ENCODE data around the gene RPTOR.
A peak's percentile ranks its signal among the peaks of the same experiment; 100 is the strongest.

The RPTOR gene

GRCh38 chr17:80766290-80766855, 221.7 kb downstream of the RPTOR start:
- DNase-seq (ENCODE audit: low read depth): no peak

- no peak for DNase-seq (ENCODE audit: low read depth)
These were observed 223.8 kb downstream of the RPTOR start for GRCh38 chr17:80768389-80768788.

DNA sequence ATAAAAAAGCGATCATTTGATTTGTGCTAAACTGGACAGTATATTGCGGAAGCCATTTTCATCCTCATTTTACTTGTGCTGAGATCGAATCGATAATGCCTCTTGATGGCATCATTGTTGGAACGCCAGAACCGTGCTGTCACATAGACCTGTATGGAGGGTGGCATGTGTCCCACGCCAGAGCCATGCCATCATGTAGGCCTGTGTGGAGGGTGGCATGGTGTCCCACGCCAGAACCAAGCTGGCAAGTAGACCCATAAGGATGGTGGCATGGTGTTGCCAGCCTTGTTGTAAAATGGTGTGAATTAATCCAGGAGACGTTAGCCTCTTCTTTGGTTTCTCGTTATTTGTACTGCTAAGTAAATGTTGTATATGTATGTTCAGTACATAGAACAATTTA, 224.3 kb downstream of the RPTOR start:
- DNase-seq (ENCODE audit: low read depth): no peak

DNA sequence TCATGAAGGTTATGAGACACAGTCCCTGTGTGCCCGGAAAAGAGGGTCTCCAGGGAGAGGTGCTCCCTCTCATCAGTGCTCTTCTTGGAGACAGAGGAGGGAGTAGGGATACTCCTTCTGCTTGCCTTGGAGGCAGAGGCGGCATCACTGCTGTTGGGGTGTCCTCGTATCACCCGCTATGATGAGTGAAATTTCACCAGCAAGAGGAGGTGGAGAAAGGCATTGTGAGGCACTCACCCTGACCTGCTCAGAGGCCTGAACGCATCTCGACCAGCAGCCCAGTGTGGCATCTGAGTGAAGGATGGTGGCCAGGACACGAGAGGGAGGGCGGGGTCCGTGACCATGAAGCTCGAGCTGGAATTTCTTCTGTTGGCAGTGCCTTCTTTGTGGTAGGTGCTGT, 224.9 kb downstream of the RPTOR start:
- no peak for DNase-seq (ENCODE audit: low read depth)

GRCh38 chr17:80769936-80770625, 225.4 kb downstream of the RPTOR start:
- DNase-seq (ENCODE audit: low read depth): no peak

GRCh38 chr17:80770881-80771611, 226.4 kb downstream of the RPTOR start:
- no peak for DNase-seq (ENCODE audit: low read depth)

DNA sequence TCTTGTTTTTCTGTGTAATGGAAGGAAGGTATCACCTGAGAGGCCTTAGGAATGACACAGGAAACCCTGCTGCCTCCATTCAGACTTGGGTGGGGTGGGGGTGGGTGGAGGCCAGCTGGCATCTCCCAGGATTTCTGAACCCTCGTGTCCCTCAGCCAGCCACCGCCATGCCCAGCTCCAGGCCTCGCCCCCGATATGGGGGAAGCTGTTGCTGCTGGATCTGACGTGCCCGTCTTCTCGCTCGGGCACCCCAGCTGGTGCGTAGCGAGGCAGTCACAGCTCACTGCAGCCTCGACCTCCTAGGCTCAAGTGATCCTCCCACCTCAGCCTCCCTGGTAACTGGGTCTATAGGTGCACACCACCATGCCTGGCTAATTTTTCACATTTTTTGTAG, 227.0 kb downstream of the RPTOR start:
- DNase-seq (ENCODE audit: low read depth): no peak

DNA sequence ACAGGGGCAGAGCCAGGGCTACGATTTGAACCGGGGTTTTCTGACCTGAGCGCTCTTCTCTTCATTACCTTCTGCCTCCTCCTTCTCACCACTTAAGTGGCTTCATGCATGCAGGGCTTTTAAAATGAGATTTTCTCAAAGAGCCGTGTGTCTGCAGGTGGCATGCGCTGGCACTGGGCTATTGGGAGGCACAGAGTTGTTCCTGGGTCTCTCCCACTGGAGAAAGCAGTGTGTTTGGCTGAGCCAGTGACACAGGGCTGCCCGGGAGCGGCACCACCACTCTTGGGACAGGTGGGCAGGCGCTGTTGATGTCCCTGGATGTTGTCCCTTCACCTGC, 228.2 kb downstream of the RPTOR start:
- no peak for DNase-seq (ENCODE audit: low read depth)

DNA sequence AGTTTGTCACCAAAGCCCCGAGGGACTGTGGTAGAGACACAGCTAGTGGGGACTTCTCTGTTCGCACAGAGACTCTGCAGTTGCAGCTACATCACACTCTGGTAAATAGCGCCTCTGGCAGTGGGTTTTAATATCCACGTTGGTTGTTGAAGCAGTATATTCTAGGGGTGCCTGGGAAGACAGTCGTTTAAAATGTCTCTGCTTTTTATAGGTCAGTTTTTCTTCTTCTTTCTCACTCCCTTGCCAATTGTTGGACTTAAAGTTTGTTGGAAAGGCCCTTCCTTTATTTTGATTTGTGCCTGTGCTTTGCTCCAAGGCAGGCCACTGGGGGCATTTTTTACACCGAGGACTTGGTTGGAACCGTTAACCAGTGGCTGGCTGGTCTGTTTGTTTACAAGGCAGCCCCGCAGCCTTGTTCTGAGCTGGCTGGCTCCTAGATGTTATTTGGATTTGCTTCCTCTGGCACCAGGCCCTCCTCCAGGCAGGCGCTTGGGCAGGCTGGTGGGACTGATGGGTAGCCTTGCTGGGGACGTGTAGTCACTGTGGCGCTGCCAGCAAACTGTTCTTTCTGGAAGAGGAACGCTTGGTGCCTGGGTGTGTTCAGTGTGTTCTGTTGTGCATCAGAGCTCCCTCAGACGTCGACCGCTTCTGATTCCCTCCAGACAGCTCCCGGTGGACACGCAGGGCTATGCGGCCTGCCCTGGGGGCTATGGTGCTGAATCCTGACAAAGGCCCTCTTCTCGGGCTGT, 228.8 kb downstream of the RPTOR start:
- DNase-seq (ENCODE audit: low read depth): peak; percentile 48

- DNase-seq (ENCODE audit: low read depth): no peak
These were observed 229.5 kb downstream of the RPTOR start for GRCh38 chr17:80774146-80774545.

DNA sequence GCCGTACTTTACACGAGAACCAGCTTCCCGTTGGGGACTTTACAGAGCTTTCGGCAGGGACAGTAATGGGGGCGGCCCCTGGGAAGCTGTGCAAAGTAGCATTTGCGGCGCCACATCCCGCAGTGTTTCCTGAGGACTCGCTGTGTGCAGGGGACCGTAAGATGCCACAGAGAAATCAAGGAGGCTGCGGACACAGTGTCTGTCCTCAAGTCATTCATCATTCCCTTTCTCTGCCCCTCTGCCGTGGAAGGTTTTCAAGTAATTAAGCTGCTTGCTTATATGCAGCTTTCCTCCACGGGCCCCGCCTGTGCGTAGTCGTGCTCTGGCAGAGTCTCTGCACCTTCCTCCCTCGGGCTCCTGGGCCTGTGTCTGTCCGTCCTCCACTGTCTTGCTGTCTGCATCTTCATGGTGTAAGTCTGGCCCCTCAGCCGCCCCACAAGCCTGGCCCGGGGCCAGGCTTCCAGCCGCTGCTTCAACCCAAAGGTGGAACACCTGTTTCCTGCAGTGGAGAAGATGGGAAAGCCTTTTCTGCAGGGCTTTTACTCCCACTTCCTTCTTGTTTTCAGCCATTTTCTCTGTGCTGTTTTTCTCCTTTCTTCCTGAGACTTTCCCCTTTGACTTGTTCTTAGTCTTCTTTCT, 230.1 kb downstream of the RPTOR start:
- no peak for DNase-seq (ENCODE audit: low read depth)

GRCh38 chr17:80775863-80776262, 231.2 kb downstream of the RPTOR start:
- DNase-seq (ENCODE audit: low read depth): no peak

GRCh38 chr17:80777274-80777673, 232.6 kb downstream of the RPTOR start:
- no peak for DNase-seq (ENCODE audit: low read depth)

DNA sequence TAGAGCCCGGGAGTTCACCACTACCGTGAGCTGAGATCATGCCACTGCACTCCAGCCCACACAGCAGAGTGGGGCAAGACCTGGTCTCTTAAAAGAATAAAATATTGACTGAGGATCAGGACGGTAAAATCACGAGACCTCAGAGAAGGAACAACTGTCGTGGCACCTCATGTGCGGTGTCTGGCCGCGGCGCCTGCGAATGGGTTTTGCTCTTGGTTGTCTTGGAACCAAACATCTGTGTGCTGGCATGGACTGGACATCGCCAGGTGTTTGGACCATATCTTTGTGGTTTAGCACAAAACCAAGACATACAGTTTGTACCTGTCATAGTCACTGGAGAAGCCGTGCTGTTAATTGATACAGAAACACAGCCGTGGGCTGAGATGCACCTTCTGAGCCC, 234.1 kb downstream of the RPTOR start:
- no peak for DNase-seq (ENCODE audit: low read depth)

DNA sequence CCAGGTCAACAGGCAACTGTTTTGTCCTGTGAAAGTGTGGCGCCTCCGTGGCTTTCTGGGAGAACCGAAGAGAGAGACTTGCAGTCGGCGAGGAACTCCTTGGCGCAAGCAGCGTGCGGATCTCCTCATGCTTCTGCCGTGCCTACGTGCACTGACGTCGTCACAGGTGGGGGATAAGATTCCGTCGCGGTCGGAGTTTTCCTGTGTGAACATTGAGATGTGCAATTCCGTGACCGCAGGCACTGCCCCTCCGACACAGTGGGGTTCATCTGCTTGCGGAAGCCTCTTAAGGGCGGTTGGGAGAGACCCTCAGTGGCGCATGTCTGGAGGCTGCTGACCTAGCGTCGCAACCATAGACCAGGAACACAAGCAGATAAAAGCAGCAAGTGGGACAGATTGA, 234.7 kb downstream of the RPTOR start:
- DNase-seq (ENCODE audit: low read depth): no peak

- peak; percentile 40 for DNase-seq (ENCODE audit: low read depth)
These were observed 235.3 kb downstream of the RPTOR start for GRCh38 chr17:80779961-80780380.

DNA sequence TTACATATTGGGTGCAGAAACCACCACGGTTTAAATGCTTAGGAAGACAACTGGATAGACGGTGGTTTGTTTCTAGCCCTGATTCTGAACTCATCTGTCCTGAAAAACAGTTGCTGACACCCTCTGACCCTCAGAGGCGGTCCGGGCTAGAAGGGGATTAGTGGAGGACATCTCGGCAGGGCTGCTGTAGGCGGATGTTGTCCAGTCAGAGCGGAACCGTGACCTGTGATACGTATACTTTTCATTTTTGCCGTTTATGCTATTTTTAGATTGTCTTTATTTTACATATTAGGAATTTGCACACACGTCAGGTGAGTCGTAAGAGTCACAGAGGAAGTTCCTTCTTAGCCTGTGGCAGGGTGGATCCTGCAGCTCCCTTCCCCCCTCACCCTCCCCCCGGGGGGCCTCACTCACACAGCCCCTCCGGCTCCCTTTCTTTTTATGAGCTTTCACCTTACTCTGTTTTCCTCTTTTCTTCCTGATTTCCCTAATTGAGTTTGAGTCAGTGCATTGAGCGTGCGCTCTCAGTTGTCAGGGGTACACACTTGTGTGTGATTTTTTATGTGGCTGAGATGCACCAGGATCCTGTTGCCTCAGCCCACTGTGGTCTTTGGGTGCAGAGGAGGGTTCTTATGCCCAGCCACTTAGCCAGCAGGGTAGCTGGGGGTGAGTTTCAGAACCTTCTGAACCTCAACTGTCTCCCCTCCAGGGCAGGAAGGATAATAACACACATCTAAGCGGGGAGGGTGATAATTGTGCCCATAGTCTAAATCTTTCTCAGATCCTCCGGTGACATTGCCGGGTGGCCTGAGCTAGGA, 236.0 kb downstream of the RPTOR start:
- peak; percentile 47 for DNase-seq (ENCODE audit: low read depth)

GRCh38 chr17:80781211-80781610, 236.6 kb downstream of the RPTOR start:
- no peak for DNase-seq (ENCODE audit: low read depth)

- DNase-seq (ENCODE audit: low read depth): no peak
These were observed 237.2 kb downstream of the RPTOR start for GRCh38 chr17:80781807-80782277.

DNA sequence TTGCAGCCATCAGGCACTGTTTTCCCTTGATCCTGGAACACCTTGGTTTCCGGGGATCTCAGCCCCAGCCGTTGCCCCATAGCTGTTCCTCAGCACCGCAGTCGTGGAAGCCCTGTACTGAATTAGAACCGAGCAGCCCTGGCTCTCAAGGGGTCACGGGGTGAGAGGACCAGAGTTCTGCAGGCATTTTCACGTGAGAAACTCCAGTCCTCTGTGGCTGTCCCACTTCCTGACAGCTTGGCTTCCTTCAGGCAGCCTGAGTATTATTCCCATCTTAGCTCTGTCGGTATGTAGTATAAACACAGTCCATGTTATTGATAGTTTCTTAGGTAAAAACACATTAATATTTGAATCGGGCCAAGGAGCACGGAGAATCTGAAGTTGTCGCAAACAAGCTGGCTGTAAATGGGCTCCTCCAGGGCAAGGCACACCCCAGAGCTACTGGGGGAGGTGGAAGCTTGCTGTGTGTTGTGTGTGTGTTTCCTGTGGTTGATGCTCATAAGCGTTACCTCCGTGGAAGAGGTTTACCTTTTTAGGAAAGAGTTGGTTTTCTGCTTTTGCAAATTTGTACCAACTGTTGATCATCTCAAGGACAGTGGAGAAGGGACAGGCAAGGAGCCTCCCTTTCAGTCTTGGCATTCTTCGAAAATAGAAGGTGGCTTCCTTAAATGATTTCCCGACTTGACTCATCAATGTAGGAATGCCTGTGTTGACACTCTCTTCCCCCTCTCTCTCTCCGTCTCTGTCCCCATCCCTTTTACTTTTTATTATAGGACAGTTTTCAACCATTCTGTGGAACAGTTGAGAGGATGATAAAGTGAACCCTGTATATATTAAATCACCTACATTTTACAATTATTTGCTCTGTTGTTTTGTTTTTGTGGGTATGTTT, 238.1 kb downstream of the RPTOR start:
- DNase-seq (ENCODE audit: low read depth): peak; percentile 59

All from ELR (cell line).